ENCODE measurements around the gene PNPLA6. TPM values are rescaled to one million over a fixed set of nuclear protein-coding genes. Genes with fewer than 3 reads are reported as not detected.
"Not testable (repeated sequence)": the region's sequence is repeated elsewhere in the genome, so short reads cannot be mapped to it uniquely, and the experiment has no call there.

PNPLA6 gene
- polyA plus RNA-seq, 3 donors = 11.2 to 178 (median 14.4) TPM

DNA sequence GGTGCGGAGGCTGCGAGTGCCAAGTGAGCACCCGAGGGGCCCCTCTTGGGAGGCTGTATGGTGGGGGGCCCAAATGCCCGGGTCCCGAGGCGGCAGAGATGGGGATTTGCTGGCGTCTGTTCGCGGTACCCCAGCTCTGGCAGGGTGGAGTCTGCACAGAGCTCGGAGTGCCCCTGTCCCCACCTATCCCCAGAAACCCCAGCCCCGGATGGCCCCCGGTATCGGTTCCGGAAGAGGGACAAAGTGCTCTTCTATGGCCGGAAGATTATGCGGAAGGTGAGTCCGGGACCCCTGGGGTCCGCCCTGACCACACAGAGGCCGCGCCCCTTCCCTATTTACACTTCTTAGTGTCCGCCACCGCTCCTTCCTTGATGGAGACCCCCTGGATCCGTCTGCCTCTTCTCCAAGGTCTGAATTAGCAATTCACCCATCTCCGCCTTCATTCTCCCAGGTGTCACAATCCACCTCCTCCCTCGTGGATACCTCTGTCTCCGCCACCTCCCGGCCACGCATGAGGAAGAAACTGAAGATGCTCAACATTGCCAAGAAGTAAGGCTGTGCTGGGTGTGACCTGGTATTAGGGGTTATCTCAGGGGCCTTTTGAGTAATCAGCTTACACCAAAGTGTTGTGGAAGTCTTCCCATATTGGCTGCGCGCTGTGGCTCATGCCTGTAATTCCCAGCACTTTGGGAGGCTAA lies 630 bp downstream of the PNPLA6 start:
- intact Hi-C loops (cut with micrococcal nuclease) = loop anchor here (10.0 kb wide), 1 partner anchor 141 kb away; no protein-coding TSS in a partner anchor
- peak overlapping the region; percentile 100 for H3K4me2 ChIP-seq (replicated peaks; ENCODE audit: extremely low read depth, low read length, poor library complexity, severe bottlenecking)
- peak overlapping the region; percentile 81 to 88 for H3K27ac ChIP-seq (ENCODE audit: low read depth in 1 of 2, low read length in 2 of 2)
- peaks cover 12% of the 10 kb centered on the region for H3K79me2 ChIP-seq (ENCODE audit: insufficient read depth, low read length)
- H3K9me3 Mint-ChIP-seq = peaks cover 0 to 5% (median 0%) of the 10 kb centered on the region in 7 donors
- no peak for DNase-seq
- peaks cover 0 to 5% (median 2%) of the 10 kb centered on the region in 3 donors for H3K27me3 Mint-ChIP-seq (ENCODE audit: low read depth in 3 of 3)
- H3K4me1 ChIP-seq (ENCODE audit: control insufficient read depth in 1 of 2, insufficient read depth in 2 of 2, low read length in 2 of 2) = peaks cover 32 to 43% of the 10 kb centered on the region in 2 donors
- no peaks in the 10 kb centered on the region for H3K27me3 ChIP-seq (ENCODE audit: control insufficient read depth in 2 of 2, insufficient read depth in 2 of 2, low read length in 2 of 2)
- no peaks in the 10 kb centered on the region for H3K9me3 ChIP-seq (replicated peaks in 1 of 2; ENCODE audit: control insufficient read depth in 1 of 2, insufficient read depth in 1 of 2, low read length in 2 of 2)
- H3K4me3 ChIP-seq (replicated peaks in 1 of 3; ENCODE audit: low read depth in 2 of 3, low read length in 3 of 3) = peak overlapping the region; percentile 60 to 99 (median 99)
- peaks cover 32 to 51% of the 10 kb centered on the region in 2 donors for H3K36me3 ChIP-seq (replicated peaks in 1 of 2; ENCODE audit: control insufficient read depth in 1 of 2, insufficient read depth in 2 of 2, low read length in 2 of 2)
- no peaks in the 10 kb centered on the region for H4K20me1 ChIP-seq (ENCODE audit: insufficient read depth, low read length)
- peak overlapping the region; percentile 89 to 94 for H3K4me3 Mint-ChIP-seq
- peak overlapping the region; percentile 79 for H3K9ac ChIP-seq (ENCODE audit: insufficient read depth, low read length, poor library complexity, severe bottlenecking)
- H2AFZ ChIP-seq (ENCODE audit: insufficient read depth, low read depth, low read length, poor library complexity, severe bottlenecking) = peak overlapping the region; percentile 85
- 2% methylated on average over 10 of the region's 30 CpGs for WGBS (ENCODE audit: insufficient coverage)
- peaks cover 38% of the 10 kb centered on the region for H3K4me1 Mint-ChIP-seq
- H3K36me3 Mint-ChIP-seq = peaks cover 40 to 56% of the 10 kb centered on the region in 2 donors
- TF ChIP-seq CTCF (IDR thresholded peaks at IDR 0.05) = no peak
- peak overlapping the region; percentile 83 to 95 (median 91) for H3K27ac Mint-ChIP-seq

DNA sequence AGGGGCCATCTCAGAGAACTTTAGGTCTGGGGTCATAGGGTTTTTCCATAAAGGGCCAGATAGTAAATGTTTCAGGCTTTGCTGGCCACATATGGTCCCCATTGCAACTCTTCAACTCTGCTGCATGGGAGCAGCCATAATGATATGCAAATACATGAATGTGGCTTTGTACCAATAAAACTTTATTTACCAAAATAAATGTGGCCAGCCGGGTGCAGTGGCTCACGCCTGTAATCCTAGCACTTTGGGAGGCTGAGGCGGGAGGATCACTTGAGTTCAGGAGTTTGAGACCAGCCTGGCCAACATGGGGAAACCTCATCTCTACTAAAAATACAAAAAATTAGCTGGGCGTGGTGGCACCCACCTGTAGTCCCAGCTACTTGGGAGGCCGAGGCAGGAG lies 3.5 kb downstream of the PNPLA6 start:
- H3K4me3 Mint-ChIP-seq = peak overlapping the region in 1 of 2 donors; percentile 16
- H3K4me2 ChIP-seq (replicated peaks; ENCODE audit: extremely low read depth, low read length, poor library complexity, severe bottlenecking); H4K20me1 ChIP-seq (ENCODE audit: insufficient read depth, low read length); H3K9ac ChIP-seq (ENCODE audit: insufficient read depth, low read length, poor library complexity, severe bottlenecking); DNase-seq; H3K27me3 Mint-ChIP-seq (ENCODE audit: low read depth in 3 of 3); H2AFZ ChIP-seq (ENCODE audit: insufficient read depth, low read depth, low read length, poor library complexity, severe bottlenecking); H3K4me3 ChIP-seq (replicated peaks in 1 of 3; ENCODE audit: low read depth in 2 of 3, low read length in 3 of 3); H3K27ac ChIP-seq (ENCODE audit: low read depth in 1 of 2, low read length in 2 of 2); H3K27me3 ChIP-seq (ENCODE audit: control insufficient read depth in 2 of 2, insufficient read depth in 2 of 2, low read length in 2 of 2); H3K9me3 Mint-ChIP-seq; H3K9me3 ChIP-seq (replicated peaks in 1 of 2; ENCODE audit: control insufficient read depth in 1 of 2, insufficient read depth in 1 of 2, low read length in 2 of 2): not testable (repeated sequence)
- H3K36me3 Mint-ChIP-seq = peaks cover 51 to 57% of the 10 kb centered on the region in 2 donors
- peak overlapping the region in 2 of 7 donors; percentile 6 to 36 for H3K27ac Mint-ChIP-seq
- peaks cover 43 to 51% of the 10 kb centered on the region in 2 donors for H3K4me1 ChIP-seq (ENCODE audit: control insufficient read depth in 1 of 2, insufficient read depth in 2 of 2, low read length in 2 of 2)
- H3K79me2 ChIP-seq (ENCODE audit: insufficient read depth, low read length) = peaks cover 12% of the 10 kb centered on the region
- H3K36me3 ChIP-seq (replicated peaks in 1 of 2; ENCODE audit: control insufficient read depth in 1 of 2, insufficient read depth in 2 of 2, low read length in 2 of 2) = peaks cover 44 to 59% of the 10 kb centered on the region in 2 donors
- H3K4me1 Mint-ChIP-seq = peaks cover 45% of the 10 kb centered on the region
- intact Hi-C loops (cut with micrococcal nuclease) = loop anchor here (10.0 kb wide), 1 partner anchor 144 kb away; no protein-coding TSS in a partner anchor
- 100% methylated on average over 1 of the region's 5 CpGs for WGBS (ENCODE audit: insufficient coverage)

Measured in CD14-positive monocyte (primary cell).